HG02970 (cell line): ENCODE data around the gene B3GNT3.
"Not testable (repeated sequence)": the region's sequence is repeated elsewhere in the genome, so short reads cannot be mapped to it uniquely, and the experiment has no call there.

Source experiments
- ATAC-seq: cut with Tn5 transposase; IDR thresholded peaks from one replicate; pipeline ENCODE4 v1.9.1; 2021; ENCODE audit warnings: mild to moderate bottlenecking, moderate library complexity, moderate number of reproducible peaks; ENCODE audit not compliant: unreplicated experiment, low FRiP score

The B3GNT3 gene

GRCh38 chr19:17766543-17767131 lies 28.3 kb upstream of the B3GNT3 start:
- no peak for ATAC-seq

- ATAC-seq = no peak
These were observed 27.4 kb upstream of the B3GNT3 start for GRCh38 chr19:17767559-17767958.

- no peak for ATAC-seq
These were observed 24.3 kb upstream of the B3GNT3 start for GRCh38 chr19:17770613-17771012.

- no peak for ATAC-seq
These were observed 22.8 kb upstream of the B3GNT3 start for GRCh38 chr19:17772172-17772571.

- ATAC-seq = no peak
These were observed 19.6 kb upstream of the B3GNT3 start for GRCh38 chr19:17775245-17775927.

- peak; percentile 70 for ATAC-seq
These were observed 18.7 kb upstream of the B3GNT3 start for GRCh38 chr19:17775991-17776803.

- not testable (repeated sequence) for ATAC-seq
These were observed 17.1 kb upstream of the B3GNT3 start for GRCh38 chr19:17777840-17778239.

GRCh38 chr19:17778251-17778967 lies 16.5 kb upstream of the B3GNT3 start:
- no peak for ATAC-seq

GRCh38 chr19:17778968-17779929 lies 15.7 kb upstream of the B3GNT3 start:
- ATAC-seq = no peak

- ATAC-seq = no peak
These were observed 14.2 kb upstream of the B3GNT3 start for GRCh38 chr19:17780781-17781180.

- not testable (repeated sequence) for ATAC-seq
These were observed 11.2 kb upstream of the B3GNT3 start for GRCh38 chr19:17783721-17784120.

- ATAC-seq = no peak
These were observed 10.5 kb upstream of the B3GNT3 start for GRCh38 chr19:17784201-17785008.

- no peak for ATAC-seq
These were observed 7.5 kb upstream of the B3GNT3 start for GRCh38 chr19:17787274-17787913.

- ATAC-seq = no peak
These were observed 6.3 kb upstream of the B3GNT3 start for GRCh38 chr19:17788632-17789031.

GRCh38 chr19:17790059-17790780 lies 4.7 kb upstream of the B3GNT3 start:
- ATAC-seq = no peak

- no peak for ATAC-seq
These were observed 567 bp upstream of the B3GNT3 start for GRCh38 chr19:17794412-17794730.

GRCh38 chr19:17795495-17795856 lies 538 bp downstream of the B3GNT3 start:
- no peak for ATAC-seq
